SK-N-SH (cell line): Measurements from ENCODE around the gene ANKS6. TPM values are rescaled to one million over a fixed set of nuclear protein-coding genes. Genes with fewer than 3 reads are reported as not detected.

Experiments
- CTCF ChIA-PET: fragments of 300-600, 350-600 bp; formaldehyde crosslinking; extraction: SDS; loops from one replicate; lab custom pipeline; 2021; lab: Yijun Ruan, JAX
- POLR2A ChIA-PET: fragments of 350-600 bp; sonication (Branson Sonifier 250); formaldehyde crosslinking; extraction: SDS; loops from one replicate; lab custom pipeline; 2020; ENCODE audit warnings: antibody characterized with exemption, inconsistent platforms; lab: Yijun Ruan, JAX
- DNase-seq: peaks from one replicate; pipeline ENCODE4 v3.0.0; 2012
- H2AFZ ChIP-seq: fragments of 200-600 bp; sonication (generic); 2 replicates; pipeline ENCODE4 v1.8.1; 2016; ENCODE audit warnings: antibody characterized with exemption, mild to moderate bottlenecking, low read depth
- H3F3A ChIP-seq: fragments of 200-600 bp; sonication (generic); replicated peaks from 2 replicates; pipeline ENCODE3; 2016; ENCODE audit warnings: antibody characterized with exemption, mild to moderate bottlenecking; ENCODE audit not compliant: insufficient read depth
- H3K27ac ChIP-seq, 2 experiments: fragments of 200-500 bp in 1 of 2; fragments of 200-600 bp in 1 of 2; sonication (Bioruptor generic) in 1 of 2; sonication (generic), shearing (Covaris generic) in 1 of 2; 2 replicates each; pipeline versions ENCODE4 v1.5.1 to v1.6.1; 2014 to 2016; ENCODE audit warnings: low read depth in 2 of 2, inconsistent platforms in 1 of 2, low read length in 1 of 2, mild to moderate bottlenecking in 1 of 2, mixed read lengths in 1 of 2
- H3K27me3 ChIP-seq: fragments of 200-600 bp; sonication (generic), shearing (Covaris generic); 2 replicates; pipeline ENCODE4 v1.6.1; 2016; ENCODE audit warnings: mixed run types; ENCODE audit not compliant: insufficient read depth
- H3K36me3 ChIP-seq, 2 experiments: fragments of 200-500 bp in 1 of 2; fragments of 200-600 bp in 1 of 2; sonication (Bioruptor generic) in 1 of 2; sonication (generic) in 1 of 2; replicated peaks in 1 of 2; 2 replicates each; pipeline versions ENCODE3 to v1.5.1; 2014 to 2016; ENCODE audit warnings: low read length in 1 of 2, mild to moderate bottlenecking in 1 of 2; ENCODE audit not compliant: insufficient read depth in 2 of 2, control insufficient read depth in 1 of 2
- H3K4me1 ChIP-seq, 2 experiments: fragments of 200-500 bp in 1 of 2; fragments of 200-600 bp in 1 of 2; sonication (Bioruptor generic) in 1 of 2; sonication (generic), shearing (Covaris generic) in 1 of 2; 2 replicates each; pipeline versions ENCODE4 v1.5.1 to v1.6.1; 2014 to 2016; ENCODE audit warnings: low read depth in 1 of 2, low read length in 1 of 2, mixed run types in 1 of 2; ENCODE audit not compliant: insufficient read depth in 2 of 2, control insufficient read depth in 1 of 2
- H3K4me2 ChIP-seq: fragments of 200-600 bp; sonication (generic), shearing (Covaris generic); 2 replicates; pipeline ENCODE4 v1.6.1; 2017; ENCODE audit warnings: mixed run types
- H3K4me3 ChIP-seq, 2 experiments: fragments of 200-500 bp in 1 of 2; fragments of 200-600 bp in 1 of 2; sonication (Bioruptor generic) in 1 of 2; sonication (generic), shearing (Covaris generic) in 1 of 2; 2 replicates each; pipeline versions ENCODE4 v1.5.1 to v1.8.1; 2014 to 2016; ENCODE audit warnings: low read depth in 2 of 2, inconsistent platforms in 1 of 2, low read length in 1 of 2, mild to moderate bottlenecking in 1 of 2, mixed read lengths in 1 of 2, moderate library complexity in 1 of 2
- H3K79me2 ChIP-seq: fragments of 200-600 bp; sonication (generic); 2 replicates; pipeline ENCODE4 v1.8.1; 2017; ENCODE audit warnings: mild to moderate bottlenecking; ENCODE audit not compliant: insufficient read depth
- H3K9ac ChIP-seq: fragments of 200-600 bp; sonication (generic); 2 replicates; pipeline ENCODE4 v1.6.1; 2017; ENCODE audit warnings: mixed run types
- H3K9me2 ChIP-seq: fragments of 200-600 bp; sonication (generic); 2 replicates; pipeline ENCODE4 v1.6.1; 2017; ENCODE audit warnings: mixed run types
- H3K9me3 ChIP-seq: fragments of 200-600 bp; sonication (generic); 2 replicates; pipeline ENCODE4 v1.6.1; 2017; ENCODE audit warnings: mixed run types, mild to moderate bottlenecking, moderate library complexity
- H4K20me1 ChIP-seq: fragments of 200-600 bp; sonication (generic); 2 replicates; pipeline ENCODE4 v1.6.1; 2017; ENCODE audit warnings: mild to moderate bottlenecking, mixed run types; ENCODE audit not compliant: insufficient read depth
- ELF1 ChIP-seq: IDR thresholded peaks from 2 replicates; pipeline ENCODE4 v1.4.0; 2012
- EP300 ChIP-seq, 2 experiments: IDR thresholded peaks; 2 replicates each; pipeline versions ENCODE4 v1.4.0 to v1.6.1; 2012; ENCODE audit warnings: borderline replicate concordance in 1 of 2, low read depth in 1 of 2, low read length in 1 of 2
- FOXJ3 ChIP-seq: sonication (generic); formaldehyde crosslinking; IDR thresholded peaks from 2 replicates; pipeline ENCODE4 v1.5.1; 2020; ENCODE audit warnings: mild to moderate bottlenecking, missing genetic modification reagents
- FOXM1 ChIP-seq: IDR thresholded peaks from 2 replicates; pipeline ENCODE4 v1.4.0; 2012; ENCODE audit warnings: low read depth, mild to moderate bottlenecking
- GATA2 ChIP-seq: sonication (generic); formaldehyde crosslinking; IDR thresholded peaks from 2 replicates; pipeline ENCODE4 v1.5.0; 2020; ENCODE audit warnings: mild to moderate bottlenecking, missing genetic modification reagents
- JUND ChIP-seq: IDR thresholded peaks from 2 replicates; pipeline ENCODE4 v1.4.0; 2012
- NFIC ChIP-seq: IDR thresholded peaks from 2 replicates; pipeline ENCODE4 v1.4.0; 2012; ENCODE audit warnings: borderline replicate concordance
- POLR2AphosphoS5 ChIP-seq: IDR thresholded peaks from 2 replicates; pipeline ENCODE4 v1.6.1; 2012; ENCODE audit warnings: low read depth, low read length
- RFX5 ChIP-seq: IDR thresholded peaks from 2 replicates; pipeline ENCODE4 v1.6.1; 2012; ENCODE audit warnings: mild to moderate bottlenecking, improper control_type of control experiment, low read length
- RXRA ChIP-seq: IDR thresholded peaks from 2 replicates; pipeline ENCODE4 v1.4.0; 2012; ENCODE audit warnings: low read depth, mild to moderate bottlenecking, borderline replicate concordance
- SMC3 ChIP-seq: IDR thresholded peaks from 2 replicates; pipeline ENCODE4 v1.6.1; 2012; ENCODE audit warnings: low read depth, low read length, improper control_type of control experiment
- TCF12 ChIP-seq: IDR thresholded peaks from 2 replicates; pipeline ENCODE4 v1.4.0; 2012
- YY1 ChIP-seq: IDR thresholded peaks from 2 replicates; pipeline ENCODE4 v1.4.0; 2012; ENCODE audit warnings: low read depth, mild to moderate bottlenecking
- WGBS: methylation state at CpG from one replicate; pipeline ENCODE4 v1.1.6; 2017; ENCODE audit warnings: low lambda C conversion rate; 5-methylcytosine and 5-hydroxymethylcytosine counted together
- polyA plus RNA-seq, 3 experiments: library from polyadenylated mRNA; depleted of rRNA; stranded (reverse); fragments of >200 nt; gene quantifications; 2 replicates each; pipeline ENCODE4 v1.2.3, GENCODE V29; 2012
- TF ChIP-seq, protein P1 (sequence below): IDR thresholded peaks from 2 replicates; pipeline ENCODE4; 2012
- TF ChIP-seq, protein P2 (sequence below): IDR thresholded peaks from 2 replicates; pipeline ENCODE4 v1.4.0; 2012; ENCODE audit warnings: low read depth
- TF ChIP-seq, protein P3 (sequence below): fragments of 150-350 bp; IDR thresholded peaks from 2 replicates; pipeline ENCODE4 v1.6.1; 2017; ENCODE audit warnings: antibody characterized with exemption, low read length, low read depth, borderline replicate concordance
- TF ChIP-seq, protein P4 (sequence below): IDR thresholded peaks from 2 replicates; pipeline ENCODE4 v1.6.1; 2012; ENCODE audit warnings: mild to moderate bottlenecking, low read depth, low read length, moderate library complexity

Gene ANKS6
- polyA plus RNA-seq, 1 of the 3 experiments (the other 2 are of a cell fraction) = 29.3 TPM

DNA sequence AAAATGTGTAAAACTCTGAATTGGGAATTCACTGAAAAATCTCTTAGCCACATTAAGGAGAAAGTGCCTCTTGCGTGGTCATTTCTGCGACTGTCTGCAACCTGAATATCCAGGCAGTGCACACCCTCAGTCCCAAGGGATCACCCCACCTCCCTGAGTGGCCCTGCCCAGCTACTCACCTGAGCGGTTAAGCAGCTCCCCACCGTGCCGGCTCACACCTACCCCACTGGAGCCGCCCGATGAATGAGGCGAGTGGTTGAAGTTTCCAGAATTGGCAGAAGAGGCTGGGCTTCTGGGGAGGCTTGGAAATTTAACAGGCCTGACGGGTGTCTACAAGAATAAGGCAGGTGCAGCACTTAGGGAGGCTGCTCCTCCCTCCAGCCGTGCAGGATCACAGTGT lies 25.6 kb downstream of the ANKS6 start:
- Histone ChIP-seq H3K4me3 (no peak overlapping the region), H4K20me1 (no peaks in the 10 kb centered on the region), H3K4me2 (no peak overlapping the region), H3F3A (no peaks in the 10 kb centered on the region), H3K79me2 (no peaks in the 10 kb centered on the region), H3K9me2 (no peaks in the 10 kb centered on the region), H3K9me3 (no peaks in the 10 kb centered on the region), H3K9ac (no peak overlapping the region), H3K27ac (no peak overlapping the region), H3K27me3 (no peaks in the 10 kb centered on the region), H2AFZ (no peak overlapping the region), H3K36me3 (peaks cover 18 to 45% of the 10 kb centered on the region in 2 experiments), H3K4me1 (no peaks in the 10 kb centered on the region)
- ChIA-PET CTCF (interaction anchor here (12.1 kb wide), 1 partner anchor 455 kb away, joined by 198 read pairs; no protein-coding TSS in a partner anchor), POLR2A (no interaction called here)
- no peak for DNase-seq
- TF ChIP-seq, protein P1, sequence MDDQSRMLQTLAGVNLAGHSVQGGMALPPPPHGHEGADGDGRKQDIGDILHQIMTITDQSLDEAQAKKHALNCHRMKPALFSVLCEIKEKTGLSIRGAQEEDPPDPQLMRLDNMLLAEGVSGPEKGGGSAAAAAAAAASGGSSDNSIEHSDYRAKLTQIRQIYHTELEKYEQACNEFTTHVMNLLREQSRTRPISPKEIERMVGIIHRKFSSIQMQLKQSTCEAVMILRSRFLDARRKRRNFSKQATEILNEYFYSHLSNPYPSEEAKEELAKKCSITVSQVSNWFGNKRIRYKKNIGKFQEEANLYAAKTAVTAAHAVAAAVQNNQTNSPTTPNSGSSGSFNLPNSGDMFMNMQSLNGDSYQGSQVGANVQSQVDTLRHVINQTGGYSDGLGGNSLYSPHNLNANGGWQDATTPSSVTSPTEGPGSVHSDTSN = no peak
- TF ChIP-seq, protein P2, sequence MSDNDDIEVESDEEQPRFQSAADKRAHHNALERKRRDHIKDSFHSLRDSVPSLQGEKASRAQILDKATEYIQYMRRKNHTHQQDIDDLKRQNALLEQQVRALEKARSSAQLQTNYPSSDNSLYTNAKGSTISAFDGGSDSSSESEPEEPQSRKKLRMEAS = no peak
- TF ChIP-seq RXRA (no peak), TCF12 (no peak), SMC3 (no peak), FOXM1 (no peak), NFIC (no peak), YY1 (no peak), POLR2AphosphoS5 (no peak), JUND (no peak), FOXJ3 (CRISPR knock-in tag) (no peak), GATA2 (CRISPR knock-in tag) (no peak), RFX5 (no peak), EP300 (IDR thresholded peaks at IDR 0.05; ENCODE audit: borderline replicate concordance in 1 of 2, low read depth in 1 of 2, low read length in 1 of 2) (no peak), ELF1 (no peak)
- TF ChIP-seq, protein P3, sequence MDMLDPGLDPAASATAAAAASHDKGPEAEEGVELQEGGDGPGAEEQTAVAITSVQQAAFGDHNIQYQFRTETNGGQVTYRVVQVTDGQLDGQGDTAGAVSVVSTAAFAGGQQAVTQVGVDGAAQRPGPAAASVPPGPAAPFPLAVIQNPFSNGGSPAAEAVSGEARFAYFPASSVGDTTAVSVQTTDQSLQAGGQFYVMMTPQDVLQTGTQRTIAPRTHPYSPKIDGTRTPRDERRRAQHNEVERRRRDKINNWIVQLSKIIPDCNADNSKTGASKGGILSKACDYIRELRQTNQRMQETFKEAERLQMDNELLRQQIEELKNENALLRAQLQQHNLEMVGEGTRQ = no peak
- TF ChIP-seq, protein P4, sequence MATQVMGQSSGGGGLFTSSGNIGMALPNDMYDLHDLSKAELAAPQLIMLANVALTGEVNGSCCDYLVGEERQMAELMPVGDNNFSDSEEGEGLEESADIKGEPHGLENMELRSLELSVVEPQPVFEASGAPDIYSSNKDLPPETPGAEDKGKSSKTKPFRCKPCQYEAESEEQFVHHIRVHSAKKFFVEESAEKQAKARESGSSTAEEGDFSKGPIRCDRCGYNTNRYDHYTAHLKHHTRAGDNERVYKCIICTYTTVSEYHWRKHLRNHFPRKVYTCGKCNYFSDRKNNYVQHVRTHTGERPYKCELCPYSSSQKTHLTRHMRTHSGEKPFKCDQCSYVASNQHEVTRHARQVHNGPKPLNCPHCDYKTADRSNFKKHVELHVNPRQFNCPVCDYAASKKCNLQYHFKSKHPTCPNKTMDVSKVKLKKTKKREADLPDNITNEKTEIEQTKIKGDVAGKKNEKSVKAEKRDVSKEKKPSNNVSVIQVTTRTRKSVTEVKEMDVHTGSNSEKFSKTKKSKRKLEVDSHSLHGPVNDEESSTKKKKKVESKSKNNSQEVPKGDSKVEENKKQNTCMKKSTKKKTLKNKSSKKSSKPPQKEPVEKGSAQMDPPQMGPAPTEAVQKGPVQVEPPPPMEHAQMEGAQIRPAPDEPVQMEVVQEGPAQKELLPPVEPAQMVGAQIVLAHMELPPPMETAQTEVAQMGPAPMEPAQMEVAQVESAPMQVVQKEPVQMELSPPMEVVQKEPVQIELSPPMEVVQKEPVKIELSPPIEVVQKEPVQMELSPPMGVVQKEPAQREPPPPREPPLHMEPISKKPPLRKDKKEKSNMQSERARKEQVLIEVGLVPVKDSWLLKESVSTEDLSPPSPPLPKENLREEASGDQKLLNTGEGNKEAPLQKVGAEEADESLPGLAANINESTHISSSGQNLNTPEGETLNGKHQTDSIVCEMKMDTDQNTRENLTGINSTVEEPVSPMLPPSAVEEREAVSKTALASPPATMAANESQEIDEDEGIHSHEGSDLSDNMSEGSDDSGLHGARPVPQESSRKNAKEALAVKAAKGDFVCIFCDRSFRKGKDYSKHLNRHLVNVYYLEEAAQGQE = no peak
- WGBS = 94% methylated on average over 8 of the region's 10 CpGs
